K562 (cell line): ENCODE data around the gene TSSK6. TPM values are rescaled to one million over a fixed set of nuclear protein-coding genes. Genes with fewer than 3 reads are reported as not detected.
A peak's percentile ranks its signal among the peaks of the same experiment; 100 is the strongest.

Source experiments
- C11orf30 ChIP-seq: fragments of 450-650 bp; IDR thresholded peaks from 2 replicates; pipeline ENCODE4 v1.6.1; 2016; ENCODE audit warnings: low read depth, mild to moderate bottlenecking
- MGA ChIP-seq: fragments of 450-650 bp; IDR thresholded peaks from 2 replicates; pipeline ENCODE4 v1.6.1; 2016; ENCODE audit warnings: mild to moderate bottlenecking, moderate library complexity
- NR1H2 ChIP-seq: sonication (generic); formaldehyde crosslinking; IDR thresholded peaks from 2 replicates; pipeline ENCODE4 v1.4.0; 2020; ENCODE audit warnings: mild to moderate bottlenecking, missing genetic modification reagents
- NR3C1 ChIP-seq: sonication (generic); formaldehyde crosslinking; IDR thresholded peaks from 2 replicates; pipeline ENCODE4 v1.8.1; 2022; ENCODE audit warnings: missing genetic modification reagents
- PHF20 ChIP-seq: fragments of 450-650 bp; IDR thresholded peaks from 2 replicates; pipeline ENCODE4 v1.6.1; 2018; ENCODE audit not compliant: partially characterized antibody
- PML ChIP-seq: IDR thresholded peaks from 2 replicates; pipeline ENCODE4 v1.6.1; 2012; ENCODE audit warnings: low read length, inconsistent platforms
- RNF2 ChIP-seq: sonication (generic); IDR thresholded peaks from 2 replicates; pipeline ENCODE4 v1.6.1; 2016
- TAL1 ChIP-seq: fragments of 450-650 bp; IDR thresholded peaks from 2 replicates; pipeline ENCODE4 v1.6.1; 2016; ENCODE audit warnings: mild to moderate bottlenecking
- TFAP4 ChIP-seq: sonication (generic); formaldehyde crosslinking; IDR thresholded peaks from 2 replicates; pipeline ENCODE4 v1.8.0; 2022; ENCODE audit warnings: missing genetic modification reagents, mild to moderate bottlenecking, moderate library complexity, borderline replicate concordance
- TOE1 ChIP-seq, 2 experiments: fragments of 450-650 bp in 1 of 2; sonication (generic) in 1 of 2; formaldehyde crosslinking in 1 of 2; IDR thresholded peaks; 2 replicates each; pipeline versions ENCODE4 v1.7.1 to v1.8.0; 2016 to 2022; ENCODE audit warnings: borderline replicate concordance in 2 of 2, mild to moderate bottlenecking in 2 of 2, antibody characterized with exemption in 1 of 2, inconsistent platforms in 1 of 2, low read depth in 1 of 2, missing genetic modification reagents in 1 of 2, moderate library complexity in 1 of 2
- ZNF143 ChIP-seq: sonication (generic); formaldehyde crosslinking; IDR thresholded peaks from 2 replicates; pipeline ENCODE4 v1.9.0; 2022; ENCODE audit warnings: mild to moderate bottlenecking, missing genetic modification reagents
- ZNF184 ChIP-seq: sonication (generic); formaldehyde crosslinking; IDR thresholded peaks from 2 replicates; pipeline ENCODE4 v1.5.0; 2020; ENCODE audit warnings: missing genetic modification reagents
- ZNF324 ChIP-seq: fragments of 250-450 bp; sonication (Bioruptor Pico); IDR thresholded peaks from 2 replicates; pipeline ENCODE4 v1.4.0; 2020; ENCODE audit warnings: mild to moderate bottlenecking
- ZNF583 ChIP-seq: fragments of 250-450 bp; sonication (Bioruptor Pico); IDR thresholded peaks from 2 replicates; pipeline ENCODE4 v1.4.0; 2020
- polyA plus RNA-seq, 8 experiments: library from polyadenylated mRNA; depleted of rRNA in 4 of 8; stranded (reverse) in 5 of 8; unstranded in 3 of 8; fragments of >200 nt; fragmentation: Nextera tagmentation in 2 of 8; fragmentation: Illumina TruSeq in 1 of 8; extraction: Ambion mirVana in 2 of 8; extraction: Trizol in 1 of 8; gene quantifications; 2 replicates each; pipeline versions ENCODE4 v1.2.1 to v1.2.3, GENCODE V29; 2011 to 2014; ENCODE audit warnings: inconsistent platforms in 1 of 8, missing spikeins in 1 of 8
- total RNA-seq, 7 experiments: library from RNA; depleted of rRNA in 6 of 7; stranded (reverse); fragments of >200 nt in 6 of 7; fragmentation: Illumina TruSeq in 2 of 7; extraction: Trizol in 2 of 7; gene quantifications; 2 replicates each; pipeline versions ENCODE4 v1.2.1 to v1.2.3, GENCODE V29; 2011 to 2021; ENCODE audit warnings: low replicate concordance in 1 of 7

The TSSK6 gene
- total and polyA plus RNA-seq, 9 of the 15 experiments (the other 6 are each of a cell fraction or from before 2014, with no cell fraction given), result 0.21 to 2.6 (median 1.5) TPM; not detected in 3

GRCh38 chr19:19515642-19516519, 533 bp upstream of the TSSK6 start, which contains the start of gene NDUFA13 (continued):
- TF ChIP-seq MGA (peak; percentile 75), TOE1 (IDR thresholded peaks at IDR 0.05; ENCODE audit: borderline replicate concordance) (0 out of 2 replicates have a peak, but pooled peaks have one; percentile 52), TOE1 (CRISPR knock-in tag; IDR thresholded peaks at IDR 0.05; ENCODE audit: borderline replicate concordance, low read depth) (no peak), PML (peak; percentile 70; the same call in 1 of the 2 replicates), TFAP4 (CRISPR knock-in tag) (peak; percentile 32; the same call in 1 of the 2 replicates), ZNF184 (CRISPR knock-in tag) (no peak), C11orf30 (peak; percentile 70), RNF2 (no peak), TAL1 (no peak), ZNF583 (CRISPR knock-in tag) (no peak), ZNF324 (CRISPR knock-in tag) (no peak), ZNF143 (CRISPR knock-in tag) (no peak), PHF20 (peak; percentile 93), NR1H2 (0 out of 2 replicates have a peak, but pooled peaks have one; percentile 69), NR3C1 (0 out of 2 replicates have a peak, but pooled peaks have one; percentile 56)
